Endothelial cell of umbilical vein (primary cell): ENCODE results near the gene GALNT1. TPM values are rescaled to one million over a fixed set of nuclear protein-coding genes. Genes with fewer than 3 reads are reported as not detected.

Experiments used
- BruUV-seq: library from RNA; stranded (reverse); fragments of 400-500 nt; replicated peaks from 2 replicates; lab custom pipeline; 2021; lab: Mats Ljungman, UMichigan
- CTCF ChIA-PET: fragments of 300-600, 350-600 bp; sonication (Branson Sonifier 250); formaldehyde crosslinking; loops from one replicate; lab custom pipeline; 2021; ENCODE audit warnings: antibody characterized with exemption, inconsistent platforms; lab: Charles Lee
- POLR2A ChIA-PET: fragments of 300-600, 350-600 bp; sonication (Branson Sonifier 250); formaldehyde crosslinking; loops from one replicate; lab custom pipeline; 2021; ENCODE audit warnings: antibody characterized with exemption, inconsistent platforms; lab: Charles Lee
- DNase-seq: peaks from one replicate; pipeline ENCODE4 v3.0.0-alpha.2; 2011; ENCODE audit warnings: low read depth, low spot score
- FAIRE-seq: peaks from 2 replicates; lab custom pipeline; 2011; peaks lifted over from hg19 to GRCh38; lab: Jason Lieb, UNC
- H2AFZ ChIP-seq: 2 replicates; pipeline ENCODE4 v1.6.0; 2012; ENCODE audit warnings: low read depth, low read length, control low read depth, inconsistent platforms
- H3K27ac ChIP-seq: 2 replicates; pipeline ENCODE4 v1.5.1; 2011; ENCODE audit warnings: low read depth, mild to moderate bottlenecking, control low read depth, low read length, moderate library complexity; ENCODE audit not compliant: insufficient read depth
- H3K27me3 ChIP-seq, 2 experiments: 2 replicates each; pipeline versions ENCODE4 v1.6.0 to v1.6.1; 2011; ENCODE audit warnings: low read length in 2 of 2, mixed read lengths in 1 of 2; ENCODE audit not compliant: control insufficient read depth in 2 of 2, insufficient read depth in 2 of 2
- H3K36me3 ChIP-seq, 2 experiments: 2 replicates in 1 of 2; 3 replicates in 1 of 2; pipeline ENCODE4 v1.5.1; 2011; ENCODE audit warnings: low read length in 2 of 2, mild to moderate bottlenecking in 1 of 2, moderate library complexity in 1 of 2; ENCODE audit not compliant: control insufficient read depth in 2 of 2, insufficient read depth in 2 of 2; ENCODE audit errors: extremely low read depth in 1 of 2
- H3K4me1 ChIP-seq: 3 replicates; pipeline ENCODE4 v1.5.1; 2011; ENCODE audit warnings: mild to moderate bottlenecking, low read length; ENCODE audit not compliant: control insufficient read depth, insufficient read depth; ENCODE audit errors: extremely low read depth
- H3K4me2 ChIP-seq: 2 replicates; pipeline ENCODE4 v1.6.1; 2011; ENCODE audit warnings: low read length, control low read depth, mixed read lengths; ENCODE audit not compliant: insufficient read depth
- H3K4me3 ChIP-seq, 3 experiments: fragments of 200-600 bp in 1 of 3; sonication (generic), shearing (Covaris generic) in 1 of 3; replicated peaks in 1 of 3; 2 replicates each; pipeline ENCODE4 v1.5.1; 2011 to 2016; ENCODE audit warnings: control low read depth in 3 of 3, low read length in 3 of 3, mild to moderate bottlenecking in 2 of 3, inconsistent platforms in 1 of 3, low read depth in 1 of 3, moderate library complexity in 1 of 3; ENCODE audit not compliant: insufficient read depth in 1 of 3
- H3K79me2 ChIP-seq: 2 replicates; pipeline ENCODE4 v1.6.0; 2012; ENCODE audit warnings: low read length, inconsistent platforms; ENCODE audit not compliant: control insufficient read depth, insufficient read depth
- H3K9ac ChIP-seq: replicated peaks from 2 replicates; pipeline ENCODE3; 2011; ENCODE audit warnings: low read length, control low read depth; ENCODE audit not compliant: insufficient read depth; ENCODE audit errors: extremely low read depth
- H3K9me1 ChIP-seq: replicated peaks from 3 replicates; pipeline ENCODE4 v1.6.0; 2011; ENCODE audit warnings: mild to moderate bottlenecking, low read length; ENCODE audit not compliant: control insufficient read depth, insufficient read depth; ENCODE audit errors: extremely low read depth
- H3K9me3 ChIP-seq: replicated peaks from 2 replicates; pipeline ENCODE4 v1.5.1; 2012; ENCODE audit warnings: low read length, inconsistent platforms; ENCODE audit not compliant: control insufficient read depth, insufficient read depth
- H4K20me1 ChIP-seq: replicated peaks from 2 replicates; pipeline ENCODE3; 2011; ENCODE audit warnings: mild to moderate bottlenecking, low read length; ENCODE audit not compliant: control insufficient read depth, insufficient read depth; ENCODE audit errors: extremely low read depth
- EZH2 ChIP-seq: IDR thresholded peaks from 2 replicates; pipeline ENCODE4 v1.6.1; 2012; ENCODE audit warnings: borderline replicate concordance, low read depth, mild to moderate bottlenecking, moderate library complexity, low read length, inconsistent platforms; ENCODE audit not compliant: severe bottlenecking
- FOS ChIP-seq: IDR thresholded peaks from 2 replicates; pipeline ENCODE4 v1.6.1; 2011; ENCODE audit warnings: mild to moderate bottlenecking, low read length, moderate library complexity, borderline replicate concordance; ENCODE audit not compliant: insufficient read depth
- GATA2 ChIP-seq: IDR thresholded peaks from 2 replicates; pipeline ENCODE4 v1.7.0; 2011; ENCODE audit warnings: low read depth, mild to moderate bottlenecking, moderate library complexity, mixed read lengths, low read length; ENCODE audit not compliant: insufficient read length, insufficient read depth
- JUN ChIP-seq: IDR thresholded peaks from 2 replicates; pipeline ENCODE4 v1.6.1; 2011; ENCODE audit warnings: borderline replicate concordance, low read depth; ENCODE audit not compliant: insufficient read length, insufficient read depth
- MYC ChIP-seq: IDR thresholded peaks from one replicate; pipeline ENCODE4 v1.6.1; 2011; ENCODE audit warnings: mild to moderate bottlenecking, low read depth, low read length
- POLR2A ChIP-seq: IDR thresholded peaks from 2 replicates; pipeline ENCODE4 v1.6.1; 2012; ENCODE audit warnings: low read depth, mild to moderate bottlenecking, control low read depth, low read length
- POLR2AphosphoS5 ChIP-seq: IDR thresholded peaks from 2 replicates; pipeline ENCODE4 v1.6.1; 2012; ENCODE audit warnings: low read depth, mild to moderate bottlenecking, control low read depth, low read length, moderate library complexity; ENCODE audit not compliant: insufficient read depth
- dilution Hi-C: fragments of 300-500 bp; cut with MboI; formaldehyde crosslinking; loops from one replicate; pipeline ENCODE4 v1.15.0; 2019; ENCODE audit warnings: low sequenced_read_pairs; ENCODE audit not compliant: extremely low pct_ligation_motif_present
- intact Hi-C: fragments of 100-400 bp; cut with micrococcal nuclease; formaldehyde crosslinking; loops from one replicate; pipeline ENCODE4 v1.10.0; 2022
- polyA plus RNA-seq, 4 experiments: library from polyadenylated mRNA; depleted of rRNA in 3 of 4; stranded (reverse) in 3 of 4; unstranded in 1 of 4; fragments of >200 nt; gene quantifications; 2 replicates each; pipeline versions ENCODE4 v1.2.1 to v1.2.3, GENCODE V29; 2011 to 2012; ENCODE audit warnings: missing spikeins in 1 of 4
- total RNA-seq: library from RNA; stranded (reverse); gene quantifications from 2 replicates; pipeline ENCODE4 v1.2.3, GENCODE V29; 2021
- TF ChIP-seq, protein P1 (sequence below): IDR thresholded peaks from 2 replicates; pipeline ENCODE4 v1.6.1; 2011; ENCODE audit not compliant: insufficient read depth, insufficient read length
- TF ChIP-seq, protein P2 (sequence below), 2 donors: IDR thresholded peaks; 1 replicate in 1 of 2; 2 replicates in 1 of 2; pipeline ENCODE4 v1.5.1; 2011; ENCODE audit warnings: low read length in 2 of 2, mild to moderate bottlenecking in 2 of 2, moderate library complexity in 2 of 2, control low read depth in 1 of 2, inconsistent platforms in 1 of 2, low read depth in 1 of 2; ENCODE audit not compliant: insufficient read depth in 1 of 2; ENCODE audit errors: extremely low read depth in 1 of 2

Gene GALNT1
- total and polyA plus RNA-seq, 2 donors (not counting 3 experiments of a cell fraction or from before 2014, with no cell fraction given) = 89.9 to 360 TPM

DNA sequence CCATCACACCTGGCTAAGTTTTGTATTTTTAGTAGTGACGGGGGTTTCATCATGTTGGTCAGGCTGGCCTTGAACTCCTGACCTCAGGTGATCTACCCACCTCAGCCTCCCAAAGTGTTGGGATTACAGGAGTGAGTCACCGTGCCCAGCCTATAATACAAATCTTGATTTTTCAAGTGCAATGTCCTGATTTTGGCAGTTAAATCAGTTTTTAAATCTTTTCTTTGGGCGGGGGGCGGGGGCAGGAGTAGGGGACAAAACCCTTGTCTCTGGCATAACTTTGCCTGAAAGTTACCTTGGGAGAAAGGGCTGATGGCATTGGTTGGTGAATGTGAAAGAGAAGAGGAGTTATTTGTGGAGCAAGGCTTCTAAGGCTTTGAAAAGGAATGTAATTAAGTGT lies 12.3 kb downstream of the GALNT1 start:
- ChIA-PET POLR2A (no interaction called here), CTCF (no interaction called here)
- no peak for FAIRE-seq
- Histone ChIP-seq H3K79me2 (peaks cover 99% of the 10 kb centered on the region), H3K9me3 (no peaks in the 10 kb centered on the region), H3K9ac (no peak overlapping the region), H3K4me1 (no peaks in the 10 kb centered on the region), H3K27ac (no peak overlapping the region), H2AFZ (no peak overlapping the region), H3K9me1 (no peaks in the 10 kb centered on the region), H3K4me2 (no peak overlapping the region), H4K20me1 (peaks cover 27% of the 10 kb centered on the region), H3K27me3 (no peaks in the 10 kb centered on the region), H3K4me3 (no peak overlapping the region), H3K36me3 (no peaks in the 10 kb centered on the region)
- dilution Hi-C loops = no loop called here
- DNase-seq = no peak
- no peak for TF ChIP-seq GATA2
- TF ChIP-seq POLR2A = no peak
- TF ChIP-seq MYC = no peak
- TF ChIP-seq, protein P1, sequence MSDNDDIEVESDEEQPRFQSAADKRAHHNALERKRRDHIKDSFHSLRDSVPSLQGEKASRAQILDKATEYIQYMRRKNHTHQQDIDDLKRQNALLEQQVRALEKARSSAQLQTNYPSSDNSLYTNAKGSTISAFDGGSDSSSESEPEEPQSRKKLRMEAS = no peak
- TF ChIP-seq, protein P2, sequence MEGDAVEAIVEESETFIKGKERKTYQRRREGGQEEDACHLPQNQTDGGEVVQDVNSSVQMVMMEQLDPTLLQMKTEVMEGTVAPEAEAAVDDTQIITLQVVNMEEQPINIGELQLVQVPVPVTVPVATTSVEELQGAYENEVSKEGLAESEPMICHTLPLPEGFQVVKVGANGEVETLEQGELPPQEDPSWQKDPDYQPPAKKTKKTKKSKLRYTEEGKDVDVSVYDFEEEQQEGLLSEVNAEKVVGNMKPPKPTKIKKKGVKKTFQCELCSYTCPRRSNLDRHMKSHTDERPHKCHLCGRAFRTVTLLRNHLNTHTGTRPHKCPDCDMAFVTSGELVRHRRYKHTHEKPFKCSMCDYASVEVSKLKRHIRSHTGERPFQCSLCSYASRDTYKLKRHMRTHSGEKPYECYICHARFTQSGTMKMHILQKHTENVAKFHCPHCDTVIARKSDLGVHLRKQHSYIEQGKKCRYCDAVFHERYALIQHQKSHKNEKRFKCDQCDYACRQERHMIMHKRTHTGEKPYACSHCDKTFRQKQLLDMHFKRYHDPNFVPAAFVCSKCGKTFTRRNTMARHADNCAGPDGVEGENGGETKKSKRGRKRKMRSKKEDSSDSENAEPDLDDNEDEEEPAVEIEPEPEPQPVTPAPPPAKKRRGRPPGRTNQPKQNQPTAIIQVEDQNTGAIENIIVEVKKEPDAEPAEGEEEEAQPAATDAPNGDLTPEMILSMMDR (IDR thresholded peaks at IDR 0.05; ENCODE audit: extremely low read depth in 1 of 2, insufficient read depth in 1 of 2, low read depth in 1 of 2, low read length in 2 of 2) = no peak
- TF ChIP-seq JUN = no peak
- TF ChIP-seq POLR2AphosphoS5 = no peak
- TF ChIP-seq FOS = no peak
- TF ChIP-seq EZH2 = no peak
- intact Hi-C loops = no loop called here
- no TSS peak for BruUV-seq
